Measurements from ENCODE around the gene RAB18. TPM values are rescaled to one million over a fixed set of nuclear protein-coding genes. Genes with fewer than 3 reads are reported as not detected.

Gene RAB18
- total and polyA plus RNA-seq, 9 of the 15 experiments (the other 6 are each of a cell fraction or from before 2014, with no cell fraction given) = 10.5 to 46.3 (median 32.5) TPM

DNA sequence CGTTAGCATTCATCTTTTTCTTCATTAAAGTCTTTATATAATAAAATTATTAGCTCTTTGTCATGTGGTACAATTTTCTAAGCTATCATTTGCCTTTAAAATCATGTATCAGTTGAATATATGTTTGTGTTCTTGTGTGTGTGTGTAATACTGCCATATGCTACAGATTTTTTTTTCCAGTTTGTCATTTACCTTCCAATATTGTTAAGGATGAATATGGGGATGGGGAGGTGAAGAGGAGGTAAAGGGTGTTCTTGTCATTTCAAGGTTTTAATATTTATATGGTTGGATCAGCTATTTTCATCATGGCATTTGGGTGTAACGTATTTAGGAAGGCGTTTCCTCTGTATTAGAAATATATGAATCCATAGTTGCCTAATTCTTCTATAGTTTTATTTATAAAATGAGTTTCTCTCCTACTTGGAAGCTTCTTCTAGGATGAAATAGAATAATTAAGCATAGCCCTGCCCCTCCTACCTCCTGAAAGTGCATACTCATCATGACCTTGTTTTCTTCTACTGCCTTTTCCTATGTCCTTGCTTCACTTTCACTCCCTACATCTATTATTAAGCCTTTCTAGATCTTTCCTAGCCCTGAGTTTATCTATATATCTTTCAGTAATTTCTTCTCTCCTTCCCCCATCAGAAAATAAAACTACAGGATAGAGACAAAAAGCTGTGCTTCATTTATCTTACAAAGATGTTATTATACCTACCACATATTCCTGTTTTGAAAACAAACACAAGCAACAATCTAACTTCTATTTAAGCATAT, 25.1 kb downstream of the RAB18 start (continued):
- TF ChIP-seq, protein P1, sequence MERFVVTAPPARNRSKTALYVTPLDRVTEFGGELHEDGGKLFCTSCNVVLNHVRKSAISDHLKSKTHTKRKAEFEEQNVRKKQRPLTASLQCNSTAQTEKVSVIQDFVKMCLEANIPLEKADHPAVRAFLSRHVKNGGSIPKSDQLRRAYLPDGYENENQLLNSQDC (CRISPR knock-in tag; IDR thresholded peaks at IDR 0.05) = no peak
- peak; percentile 35; the same call in 1 of the 2 replicates for TF ChIP-seq EP300 (IDR thresholded peaks at IDR 0.05; ENCODE audit: low read length)
- no peak for TF ChIP-seq WHSC1 (IDR thresholded peaks at IDR 0.05; ENCODE audit: low read length)
- TF ChIP-seq, protein P2, sequence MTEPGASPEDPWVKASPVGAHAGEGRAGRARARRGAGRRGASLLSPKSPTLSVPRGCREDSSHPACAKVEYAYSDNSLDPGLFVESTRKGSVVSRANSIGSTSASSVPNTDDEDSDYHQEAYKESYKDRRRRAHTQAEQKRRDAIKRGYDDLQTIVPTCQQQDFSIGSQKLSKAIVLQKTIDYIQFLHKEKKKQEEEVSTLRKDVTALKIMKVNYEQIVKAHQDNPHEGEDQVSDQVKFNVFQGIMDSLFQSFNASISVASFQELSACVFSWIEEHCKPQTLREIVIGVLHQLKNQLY (CRISPR knock-in tag; conservative IDR thresholded peaks at IDR 0.05) = no peak
- no peak for TF ChIP-seq ELF2 (CRISPR knock-in tag; IDR thresholded peaks at IDR 0.05)
- TF ChIP-seq HMBOX1 (IDR thresholded peaks at IDR 0.05) = no peak
- TF ChIP-seq ZNF644 (tag; IDR thresholded peaks at IDR 0.05; ENCODE audit: low read depth) = no peak
- TF ChIP-seq KLF1 (tag; IDR thresholded peaks at IDR 0.05) = no peak
- TF ChIP-seq, protein P3, sequence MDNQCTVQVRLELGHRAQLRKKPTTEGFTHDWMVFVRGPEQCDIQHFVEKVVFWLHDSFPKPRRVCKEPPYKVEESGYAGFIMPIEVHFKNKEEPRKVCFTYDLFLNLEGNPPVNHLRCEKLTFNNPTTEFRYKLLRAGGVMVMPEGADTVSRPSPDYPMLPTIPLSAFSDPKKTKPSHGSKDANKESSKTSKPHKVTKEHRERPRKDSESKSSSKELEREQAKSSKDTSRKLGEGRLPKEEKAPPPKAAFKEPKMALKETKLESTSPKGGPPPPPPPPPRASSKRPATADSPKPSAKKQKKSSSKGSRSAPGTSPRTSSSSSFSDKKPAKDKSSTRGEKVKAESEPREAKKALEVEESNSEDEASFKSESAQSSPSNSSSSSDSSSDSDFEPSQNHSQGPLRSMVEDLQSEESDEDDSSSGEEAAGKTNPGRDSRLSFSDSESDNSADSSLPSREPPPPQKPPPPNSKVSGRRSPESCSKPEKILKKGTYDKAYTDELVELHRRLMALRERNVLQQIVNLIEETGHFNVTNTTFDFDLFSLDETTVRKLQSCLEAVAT (IDR thresholded peaks at IDR 0.05) = no peak
- TF ChIP-seq ELF4 (CRISPR knock-in tag; IDR thresholded peaks at IDR 0.05) = no peak
- no peak for TF ChIP-seq ILF3 (IDR thresholded peaks at IDR 0.05; ENCODE audit: borderline replicate concordance)
- TF ChIP-seq SMARCA4 (IDR thresholded peaks at IDR 0.05) = peak; percentile 64
- no peak for TF ChIP-seq BDP1 (IDR thresholded peaks at IDR 0.05; ENCODE audit: insufficient read depth, insufficient read length)
- peak; percentile 10; the same call in 1 of the 2 replicates for TF ChIP-seq FOXM1 (IDR thresholded peaks at IDR 0.05; ENCODE audit: low read depth)
- TF ChIP-seq FOXM1 (CRISPR knock-in tag; IDR thresholded peaks at IDR 0.05; ENCODE audit: low read depth) = no peak
- no peak for TF ChIP-seq ZNF12 (CRISPR knock-in tag; IDR thresholded peaks at IDR 0.05)
- TF ChIP-seq ETS1 (conservative IDR thresholded peaks at IDR 0.05; ENCODE audit: control insufficient read depth, low read depth, low read length) = no peak
- TF ChIP-seq TCF7 (IDR thresholded peaks at IDR 0.05; ENCODE audit: borderline replicate concordance) = no peak
- TF ChIP-seq LEF1 (IDR thresholded peaks at IDR 0.05) = no peak
- TF ChIP-seq ARID2 (IDR thresholded peaks at IDR 0.05) = no peak
- TF ChIP-seq, protein P4, sequence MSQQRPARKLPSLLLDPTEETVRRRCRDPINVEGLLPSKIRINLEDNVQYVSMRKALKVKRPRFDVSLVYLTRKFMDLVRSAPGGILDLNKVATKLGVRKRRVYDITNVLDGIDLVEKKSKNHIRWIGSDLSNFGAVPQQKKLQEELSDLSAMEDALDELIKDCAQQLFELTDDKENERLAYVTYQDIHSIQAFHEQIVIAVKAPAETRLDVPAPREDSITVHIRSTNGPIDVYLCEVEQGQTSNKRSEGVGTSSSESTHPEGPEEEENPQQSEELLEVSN (IDR thresholded peaks at IDR 0.05; ENCODE audit: borderline replicate concordance in 1 of 2, extremely low read depth in 1 of 2, insufficient read depth in 1 of 2, insufficient read length in 1 of 2, low read depth in 1 of 2, low read length in 1 of 2, poor library complexity in 1 of 2, severe bottlenecking in 1 of 2) = no peak
- peak; percentile 73; the same call in 1 of the 2 replicates for TF ChIP-seq DPF2 (IDR thresholded peaks at IDR 0.05)

Measured in K562 (cell line).